Ecto neural progenitor cell (in vitro differentiated cells): ENCODE data around the gene TCEANC2.
"Not testable (repeated sequence)": the region's sequence is repeated elsewhere in the genome, so short reads cannot be mapped to it uniquely, and the experiment has no call there.

ENCODE experiments used
- DNase-seq: peaks from one replicate; pipeline ENCODE4 v3.0.0-alpha.2; 2018; ENCODE audit warnings: low spot score

TCEANC2 gene

DNA sequence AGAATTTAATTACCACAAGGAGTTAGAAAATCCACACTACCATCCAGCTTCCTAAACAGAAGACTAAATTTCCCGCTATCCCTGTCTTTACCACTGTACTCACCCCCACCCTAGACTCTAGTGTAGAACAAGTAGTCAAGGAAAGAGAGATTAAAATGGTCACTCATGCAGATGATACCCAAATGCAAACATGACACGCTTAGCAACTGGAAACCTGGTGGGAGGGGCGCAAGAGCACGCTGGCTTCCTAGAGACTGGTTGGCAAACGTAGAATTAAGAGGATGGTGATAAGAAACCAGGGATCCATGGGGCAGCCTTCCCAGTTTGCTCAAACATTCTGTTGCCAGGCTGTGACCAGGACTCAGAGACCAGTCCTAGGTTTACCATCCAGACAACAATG lies 25.6 kb upstream of the TCEANC2 start:
- no peak for DNase-seq

DNA sequence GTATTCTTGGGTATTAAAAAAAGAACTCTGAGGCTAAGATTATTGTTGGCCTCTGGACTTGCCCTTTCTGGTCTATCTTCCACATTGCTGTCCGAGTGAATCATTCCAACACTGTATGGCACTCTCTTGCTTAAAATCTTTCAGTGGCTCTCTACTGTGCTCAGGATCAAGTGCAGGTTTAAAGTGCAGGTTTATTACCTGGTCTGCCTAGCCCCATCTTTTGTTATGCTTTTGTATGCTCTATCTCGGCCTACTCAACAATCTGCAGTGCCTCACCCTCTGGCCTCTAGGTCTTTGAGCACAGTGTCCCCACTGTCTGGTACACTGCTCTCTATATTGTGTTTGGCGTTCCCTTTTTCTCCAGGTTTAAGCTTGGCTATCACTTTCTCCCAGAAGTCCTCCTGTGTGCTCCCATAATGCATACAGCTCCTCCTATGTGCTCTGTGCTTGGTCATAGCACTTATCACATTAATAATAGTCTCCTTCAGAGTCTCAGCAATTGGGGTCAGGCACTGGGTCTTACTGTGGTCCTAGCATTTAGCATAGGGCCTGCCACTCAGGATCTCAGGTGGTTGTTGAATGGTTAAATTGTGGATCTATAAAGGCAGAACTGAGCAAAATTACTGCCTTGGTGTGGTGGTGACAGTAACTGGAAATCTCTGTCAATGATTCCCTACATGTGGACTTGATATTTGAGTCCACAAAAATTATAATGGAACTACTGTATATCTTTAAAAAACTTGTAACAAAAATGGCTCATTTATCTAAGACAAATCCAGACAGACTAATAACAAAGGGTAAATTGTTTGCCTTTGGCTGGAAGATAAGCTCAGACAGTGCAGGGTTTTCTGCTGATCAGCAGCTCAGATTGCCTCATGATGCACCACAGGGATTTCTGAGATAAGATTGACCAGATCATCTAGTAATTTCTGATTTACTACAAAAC lies 24.8 kb upstream of the TCEANC2 start:
- DNase-seq = no peak

DNA sequence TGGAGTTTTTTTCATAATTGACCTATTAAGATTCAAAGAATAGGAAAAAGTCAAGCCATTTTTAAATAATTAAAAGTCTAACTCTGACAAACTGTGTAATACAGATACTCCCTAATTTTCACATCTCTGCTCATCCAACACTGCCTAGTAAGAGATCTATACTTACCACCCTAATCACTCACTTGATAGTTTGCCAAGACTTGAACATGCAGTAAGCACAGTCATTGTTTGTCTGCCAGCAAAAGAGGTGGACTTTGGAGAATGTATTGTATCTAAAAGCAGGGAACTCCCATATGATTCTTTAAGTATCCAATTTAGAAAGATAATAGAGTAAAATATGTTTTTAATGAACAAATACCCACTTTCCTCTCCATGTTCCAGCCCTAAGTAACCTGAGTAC lies 15.9 kb upstream of the TCEANC2 start:
- DNase-seq = no peak

DNA sequence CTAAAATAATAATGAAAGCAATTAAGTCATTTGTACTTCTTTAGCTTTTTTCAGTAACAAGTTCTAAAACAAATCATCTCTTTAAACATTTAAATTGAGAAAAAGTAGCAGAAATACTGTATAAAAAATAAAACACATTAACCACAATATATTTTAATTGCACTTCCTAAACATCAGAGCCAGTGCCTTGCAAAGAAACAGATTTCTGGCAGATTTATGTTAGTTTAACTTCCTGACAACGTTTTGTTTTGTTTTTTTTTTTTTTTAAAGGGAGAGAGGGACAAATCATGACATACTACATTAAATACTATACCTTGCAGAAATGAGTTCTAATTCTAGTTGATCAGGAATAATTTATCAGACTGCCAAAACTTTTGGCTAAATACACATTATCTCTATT lies 11.6 kb upstream of the TCEANC2 start:
- DNase-seq = no peak

DNA sequence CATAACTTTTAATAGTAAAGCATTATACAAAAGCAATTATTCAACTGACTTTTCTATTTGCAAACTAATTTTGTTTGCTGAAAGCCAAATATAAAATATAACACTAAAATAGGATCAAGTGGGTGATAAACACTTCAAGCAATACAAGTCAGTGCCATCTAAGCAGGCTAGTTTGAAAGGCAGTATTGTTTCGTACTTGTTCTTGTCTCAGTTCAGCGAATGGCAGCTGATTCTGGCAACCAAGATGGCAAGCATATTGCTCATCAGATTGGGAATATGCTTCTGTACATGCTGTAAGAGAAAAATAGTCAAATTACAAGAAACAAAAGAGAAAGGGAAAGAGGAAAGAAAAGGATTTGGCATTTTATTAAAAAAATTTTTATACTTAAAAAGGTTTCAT lies 7.9 kb upstream of the TCEANC2 start:
- no peak for DNase-seq

DNA sequence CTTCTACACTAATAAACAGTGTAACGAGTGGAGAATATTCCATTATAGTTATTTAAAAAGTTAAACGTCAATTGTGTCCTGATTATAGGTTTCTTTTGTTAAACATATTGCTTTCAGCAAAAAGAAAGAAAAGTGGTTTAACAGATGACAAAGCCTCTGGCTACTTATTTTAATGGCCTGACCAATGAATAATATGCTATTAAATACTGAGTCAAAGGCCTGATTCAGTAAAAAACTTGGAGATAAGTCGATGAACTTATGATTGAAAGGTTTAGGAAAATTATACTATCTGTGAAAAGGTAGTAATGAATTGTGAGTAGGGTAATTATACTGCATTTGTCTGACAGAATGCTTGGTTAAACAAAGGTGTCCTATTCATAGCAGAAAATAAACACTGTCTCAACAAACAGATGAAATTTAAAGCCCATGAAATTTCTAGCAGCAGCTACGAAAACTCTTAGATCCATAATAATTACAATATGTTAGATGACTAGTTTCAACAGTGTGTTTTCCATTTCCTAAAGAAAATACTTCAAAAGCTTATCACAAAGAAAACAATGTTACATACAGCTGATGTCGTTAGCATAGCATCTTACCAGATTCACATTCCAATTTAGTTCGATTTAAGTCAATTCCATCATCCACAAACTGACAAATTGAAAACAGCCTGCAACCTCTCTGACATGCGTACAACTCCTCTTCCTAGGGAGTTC lies 6.6 kb upstream of the TCEANC2 start:
- DNase-seq = no peak

DNA sequence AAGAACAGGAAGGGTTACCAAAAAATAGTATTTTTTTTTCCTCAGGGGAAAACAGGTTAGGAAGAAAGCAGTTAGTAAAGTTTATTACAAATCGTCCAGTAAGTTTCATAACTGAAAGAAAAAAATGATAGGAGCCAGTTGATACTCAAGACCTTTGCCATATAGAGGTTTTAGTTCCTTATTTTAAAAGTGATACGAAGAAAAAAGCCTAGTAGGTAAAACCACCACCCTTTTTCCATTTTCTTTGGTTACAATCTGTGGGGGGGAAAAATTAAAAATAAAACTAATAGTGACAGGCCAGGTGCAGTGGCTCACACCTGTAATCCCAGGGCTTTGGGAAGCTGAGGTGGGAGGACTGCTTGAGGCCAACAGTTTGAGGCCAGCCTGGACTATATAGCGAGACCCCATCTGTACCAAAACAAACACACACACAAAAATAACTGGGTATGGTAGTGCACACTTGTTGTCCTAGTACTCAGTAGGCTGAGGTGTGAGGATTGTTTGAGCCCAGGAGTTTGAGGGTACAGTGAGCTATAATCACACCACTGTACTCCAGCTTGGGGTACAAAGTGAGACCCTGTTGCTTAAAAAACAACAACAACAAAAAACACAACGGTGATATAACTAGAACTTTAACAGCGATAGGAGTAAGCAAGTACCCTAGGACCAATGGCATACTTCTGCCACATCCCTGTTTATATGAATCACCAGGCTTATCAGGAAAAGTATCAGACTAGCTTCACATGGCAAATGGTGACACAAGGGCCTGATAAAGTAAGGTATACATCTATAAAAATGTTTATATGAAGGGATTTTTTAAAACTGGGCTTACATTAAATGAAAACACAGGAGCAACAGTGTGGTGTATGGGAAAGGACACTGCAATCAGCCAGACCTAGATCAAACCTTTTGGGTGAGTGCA lies 5.8 kb upstream of the TCEANC2 start:
- DNase-seq = no peak

DNA sequence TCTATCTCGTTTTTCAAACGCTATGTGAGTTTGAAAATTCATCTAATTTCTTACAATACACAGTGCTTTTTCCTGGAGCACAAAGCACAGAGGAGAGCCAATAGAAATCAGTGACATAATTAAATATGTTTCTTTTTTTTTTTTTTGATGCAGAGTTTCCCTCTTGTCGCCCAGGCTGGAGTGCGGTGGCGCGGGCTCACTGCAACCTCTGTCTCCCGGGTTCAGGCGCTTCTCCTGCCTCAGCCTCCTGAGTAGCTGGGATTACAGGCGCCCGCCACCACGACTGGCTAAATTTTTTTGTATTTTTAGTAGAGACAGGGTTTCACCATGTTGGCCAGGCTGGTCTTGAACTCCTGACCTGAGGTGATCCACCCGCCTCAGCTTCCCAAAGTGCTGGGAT lies 3.0 kb upstream of the TCEANC2 start:
- DNase-seq = not testable (repeated sequence)

DNA sequence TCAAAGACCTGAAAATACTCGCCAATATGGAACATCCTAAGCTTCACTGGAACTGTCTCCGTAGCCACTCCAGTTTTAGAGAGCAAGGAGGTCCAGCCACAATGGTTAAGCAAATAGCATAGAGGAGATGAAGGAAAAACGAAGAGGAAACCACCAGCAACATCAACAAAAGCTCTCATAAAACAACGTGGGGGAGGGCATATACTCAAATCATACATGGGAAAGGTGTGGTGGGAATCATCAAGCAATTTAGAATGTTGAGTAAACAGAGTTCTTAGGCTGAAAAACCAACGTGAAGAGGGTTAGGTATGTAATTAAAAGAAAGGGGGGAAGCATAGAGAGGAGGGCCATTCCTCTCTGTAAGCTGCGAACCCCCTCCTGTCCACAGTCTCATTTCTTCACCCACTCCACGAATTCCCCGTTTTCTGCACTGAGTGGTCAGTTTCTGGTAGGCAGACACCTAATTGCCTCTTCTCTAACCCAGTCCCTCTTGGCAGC lies 1.4 kb upstream of the TCEANC2 start:
- no peak for DNase-seq

DNA sequence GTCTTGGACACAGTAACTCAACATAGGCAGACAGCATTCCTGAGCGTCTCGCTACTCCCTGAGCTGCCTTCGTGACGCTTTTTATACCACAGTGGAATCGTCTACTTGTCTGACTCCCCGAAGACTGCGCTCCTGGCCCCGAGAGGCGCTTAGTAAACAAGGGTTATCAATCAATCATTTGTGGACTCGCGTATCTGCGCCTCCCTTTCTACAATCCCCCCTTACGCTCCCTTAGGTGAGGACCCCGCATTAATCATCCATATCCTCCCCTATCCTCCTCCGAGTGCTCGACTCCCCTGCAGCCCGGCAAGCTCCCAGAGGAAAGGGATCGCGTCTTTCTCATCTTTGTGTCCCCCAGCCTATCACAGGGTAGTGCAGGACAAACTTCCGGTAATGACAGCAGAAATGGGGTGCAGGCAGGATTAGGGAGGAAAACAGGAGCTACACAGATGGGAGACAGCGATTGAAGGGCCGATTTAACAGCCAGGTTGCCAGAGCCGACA lies 926 bp upstream of the TCEANC2 start:
- peak; percentile 61 for DNase-seq

DNA sequence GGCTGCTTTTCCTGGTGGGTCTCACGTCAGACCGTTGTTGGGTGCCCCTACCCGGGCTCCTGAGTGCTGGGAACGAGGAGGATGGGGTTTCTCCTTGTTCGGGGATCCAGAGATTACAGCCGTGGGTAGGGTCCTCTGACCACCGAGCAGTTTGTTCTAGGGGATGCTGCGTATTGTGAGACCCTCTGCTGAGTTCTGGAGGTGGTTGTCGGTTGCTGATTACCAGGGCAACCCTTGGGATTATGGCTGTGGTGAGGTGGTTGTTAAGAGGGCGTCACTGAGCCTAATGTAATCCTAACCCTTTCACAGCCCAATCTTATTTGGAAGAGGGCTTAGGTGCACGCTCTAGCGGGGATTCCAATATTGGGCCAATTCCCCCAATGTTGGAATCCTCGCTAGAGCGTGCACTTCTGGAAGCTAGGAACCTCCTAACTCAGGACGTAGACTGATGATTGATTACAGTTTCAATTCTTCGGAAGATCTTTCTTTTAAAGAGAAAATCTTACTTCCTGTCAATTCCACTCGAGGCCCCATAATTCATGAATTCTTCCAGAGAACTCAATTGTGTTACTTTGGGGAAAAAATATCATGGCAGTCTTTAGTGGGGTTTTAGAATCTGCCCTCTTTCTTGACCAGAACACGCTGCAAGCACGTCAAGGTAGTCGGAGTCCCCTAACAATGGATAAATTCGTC lies 483 bp downstream of the TCEANC2 start:
- no peak for DNase-seq

DNA sequence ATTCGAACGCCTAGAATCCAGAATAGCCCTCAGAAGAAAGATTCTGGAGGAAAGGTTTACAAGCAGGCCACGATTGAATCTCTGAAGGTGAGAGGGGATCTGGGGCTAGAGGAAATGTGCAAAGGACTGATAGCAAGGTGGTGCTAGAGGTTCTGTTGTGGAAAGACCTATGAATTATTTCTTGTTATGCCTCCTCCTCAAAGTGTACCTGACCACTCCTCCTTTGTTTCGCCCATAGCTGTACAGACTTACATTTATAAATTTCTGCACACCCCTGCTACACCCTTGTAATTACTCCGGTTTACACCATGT lies 986 bp downstream of the TCEANC2 start:
- DNase-seq = no peak

DNA sequence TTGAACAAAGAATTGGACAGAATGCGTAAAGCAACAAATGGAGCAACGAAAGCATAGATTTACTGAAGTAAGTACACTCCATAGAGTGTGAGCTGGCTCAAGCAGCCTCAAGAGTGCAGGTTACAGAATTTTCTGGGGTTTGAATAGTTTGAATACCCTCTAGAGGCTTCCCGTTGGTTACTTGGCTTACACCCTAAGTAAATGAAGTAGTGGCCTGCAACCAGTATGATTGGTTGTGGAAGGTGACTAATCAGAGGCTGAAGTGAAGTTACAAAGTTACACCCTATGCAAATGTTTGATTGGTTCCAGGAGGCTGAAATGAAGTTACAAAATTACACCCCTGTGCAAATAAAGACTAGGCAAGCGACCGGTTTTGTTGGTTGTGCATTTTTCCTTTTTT lies 10.9 kb downstream of the TCEANC2 start:
- no peak for DNase-seq

DNA sequence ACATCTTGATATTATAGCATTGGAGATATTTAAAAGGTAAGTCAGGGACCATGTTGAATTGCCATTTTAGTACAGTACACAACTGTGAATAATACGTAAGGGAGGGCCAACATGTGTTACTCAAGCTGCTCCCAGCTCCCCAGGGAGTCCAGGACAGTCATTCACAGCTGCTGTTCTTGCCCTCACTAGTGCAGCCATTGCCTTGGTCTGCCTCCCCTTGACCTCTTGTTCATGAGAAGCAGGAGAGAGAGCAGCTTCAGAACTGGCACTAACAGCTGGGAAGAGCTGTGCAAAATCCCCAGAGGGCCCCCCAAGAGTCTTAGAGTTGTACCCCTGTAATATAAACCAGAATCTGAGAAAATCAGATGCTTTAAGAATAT lies 16.4 kb downstream of the TCEANC2 start:
- DNase-seq = no peak

DNA sequence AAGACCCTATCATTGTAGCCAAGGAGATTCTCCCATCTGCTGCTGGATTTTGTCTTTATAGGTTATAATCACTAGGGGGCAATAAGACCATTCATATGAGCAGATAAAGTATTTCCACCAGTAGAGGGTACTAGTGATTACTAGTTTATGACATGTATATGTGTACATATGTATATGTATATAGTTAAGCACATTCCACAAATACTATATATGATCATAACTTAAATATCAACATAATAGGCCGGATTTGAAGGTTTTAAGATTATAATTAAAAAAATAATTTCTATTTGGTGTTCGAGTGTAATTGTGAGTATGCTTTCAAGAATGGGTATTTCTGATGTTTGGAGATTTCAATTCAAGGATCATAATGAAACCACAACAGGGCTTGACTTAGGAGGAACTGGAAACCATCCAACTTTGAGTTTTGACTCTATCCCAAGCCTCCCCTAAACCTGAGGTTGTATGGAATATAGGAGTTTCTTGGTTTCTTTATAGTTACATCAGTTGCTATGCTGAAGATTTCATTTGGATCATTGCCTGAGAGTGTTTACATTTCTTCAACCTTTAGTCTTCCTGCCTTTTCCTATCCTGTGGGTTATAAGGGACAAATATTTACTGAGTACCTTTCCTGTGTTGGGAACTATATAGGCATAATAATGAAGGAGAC lies 16.9 kb downstream of the TCEANC2 start:
- DNase-seq = no peak

DNA sequence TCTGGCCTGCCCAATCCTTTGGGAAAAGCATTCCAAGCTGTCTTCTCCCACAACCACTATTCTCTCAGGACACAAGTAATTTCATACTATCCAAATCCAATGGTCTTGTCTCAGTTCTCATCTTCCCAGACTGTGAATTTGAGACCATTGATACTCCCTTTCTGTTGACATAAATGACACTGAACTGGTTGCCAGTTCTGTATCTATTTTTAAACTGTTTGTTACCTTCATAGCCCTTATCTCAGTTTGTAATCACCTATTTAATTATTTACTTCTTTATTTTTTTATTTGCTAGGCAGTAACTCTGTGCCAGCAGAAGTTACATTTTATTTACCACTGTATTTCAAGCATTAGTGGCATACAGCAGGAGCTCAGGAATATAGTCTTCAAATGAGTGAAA lies 24.0 kb downstream of the TCEANC2 start:
- DNase-seq = no peak

DNA sequence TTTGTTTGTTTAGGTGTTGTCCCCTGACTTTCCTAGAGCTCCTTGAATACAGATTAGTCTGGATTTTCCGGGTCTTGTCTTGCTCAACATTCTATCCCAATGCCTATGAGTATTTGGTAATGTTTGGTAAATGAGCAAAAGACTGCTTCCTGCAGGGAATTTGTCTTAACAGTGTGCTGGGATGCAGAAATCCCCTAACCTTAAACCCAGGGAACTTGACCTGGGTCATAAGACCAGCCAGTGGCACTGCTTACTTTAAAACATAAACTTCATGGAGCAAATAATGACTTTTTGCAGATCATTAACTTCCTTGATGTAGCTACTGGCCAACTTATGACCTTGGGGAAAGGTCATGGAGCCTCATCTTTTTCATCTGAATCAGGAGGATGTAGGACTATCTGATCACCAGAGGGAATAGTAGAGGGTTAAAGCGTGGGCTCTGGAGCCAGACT lies 27.2 kb downstream of the TCEANC2 start:
- DNase-seq = no peak

DNA sequence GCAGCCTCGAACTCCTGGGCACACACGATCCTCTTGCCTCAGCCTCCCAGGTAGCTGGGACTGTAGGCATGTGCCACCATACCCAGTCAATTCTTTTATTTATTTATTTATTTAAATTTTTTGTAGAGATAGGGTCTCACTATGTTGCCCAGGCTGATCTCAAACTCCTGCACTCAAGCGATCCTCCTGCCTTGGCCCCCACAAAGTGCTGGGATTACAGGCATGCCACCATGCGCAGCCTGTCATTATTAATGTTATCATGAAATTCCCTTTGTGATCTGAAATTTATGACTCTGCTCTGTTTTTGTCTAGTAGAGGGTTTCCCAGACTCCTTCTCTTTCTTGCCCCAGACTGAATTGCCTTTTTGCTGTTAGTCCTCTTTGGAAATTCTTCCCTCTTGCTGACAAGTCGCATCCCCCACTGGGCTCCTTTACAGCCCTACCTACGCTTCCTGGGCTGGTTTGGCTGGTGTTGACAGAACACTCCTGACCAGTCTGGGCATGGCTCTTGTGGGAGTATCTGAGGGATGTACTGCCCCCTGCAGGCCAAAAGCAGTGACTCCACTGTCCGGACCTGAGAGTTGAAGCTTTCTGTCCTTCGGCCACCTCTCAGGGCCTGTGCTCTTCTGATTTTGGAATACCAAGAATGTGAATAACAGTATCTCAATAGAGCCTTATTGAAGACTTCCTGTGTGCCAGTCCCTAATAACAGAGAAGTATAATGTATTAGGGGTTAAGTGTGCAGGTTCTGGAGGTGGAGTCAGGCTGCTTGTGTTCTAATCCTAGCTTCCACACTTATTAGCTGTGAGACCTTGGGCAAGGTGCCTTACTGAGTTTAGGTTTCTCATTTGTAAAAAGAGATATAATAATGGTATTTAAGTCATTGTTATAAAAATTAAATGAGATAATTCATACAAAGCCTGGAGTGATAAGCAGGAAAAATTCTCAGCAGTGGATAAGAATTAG lies 28.2 kb downstream of the TCEANC2 start:
- DNase-seq = peak; percentile 84

DNA sequence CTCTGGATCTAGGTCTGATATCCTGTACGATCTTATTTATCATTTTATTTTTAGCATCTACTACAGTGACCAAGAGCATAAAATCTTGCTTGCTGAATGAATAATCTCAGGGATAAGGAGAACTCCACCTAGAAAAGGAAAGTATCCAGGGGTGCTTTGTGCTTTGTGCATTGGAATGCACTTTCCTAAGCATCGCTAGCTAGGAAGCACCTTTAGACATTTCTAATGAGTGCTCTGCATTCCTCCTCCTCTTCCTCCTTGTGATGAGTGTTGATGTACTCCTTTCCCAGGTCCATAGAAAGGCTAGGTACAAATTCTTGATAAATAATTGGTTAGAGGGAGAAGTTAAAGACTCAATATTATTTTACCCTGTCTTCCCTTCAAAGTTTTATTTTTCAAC lies 31.4 kb downstream of the TCEANC2 start:
- DNase-seq = no peak

DNA sequence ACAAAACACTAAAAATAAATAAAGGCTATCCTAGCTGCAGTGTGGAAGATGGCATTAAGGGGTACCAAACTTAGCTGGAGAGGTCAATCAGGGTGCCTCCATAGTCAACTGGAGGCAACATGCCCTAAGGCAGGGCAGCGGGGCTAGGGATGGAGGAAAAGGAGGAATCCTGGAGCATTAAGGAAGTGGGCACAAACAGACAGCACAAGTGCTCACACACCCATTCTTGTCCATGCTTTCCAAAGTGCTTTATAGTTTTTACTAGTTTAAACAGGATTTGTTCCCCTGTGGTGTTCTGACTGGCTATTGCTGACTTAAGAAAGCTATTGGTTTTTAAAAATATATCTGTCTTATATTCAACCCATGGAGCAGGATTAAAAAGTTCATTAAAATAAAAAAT lies 33.3 kb downstream of the TCEANC2 start:
- no peak for DNase-seq
